GM12878 (cell line): ENCODE results near the gene IMMT.

ENCODE experiments used
- EP300 ChIP-seq, 2 experiments: fragments of 150-350 bp in 1 of 2; IDR thresholded peaks; 2 replicates each; pipeline ENCODE4 v1.6.1; 2011 to 2012; ENCODE audit warnings: low read depth in 2 of 2, low read length in 2 of 2, borderline replicate concordance in 1 of 2, improper control_type of control experiment in 1 of 2, inconsistent platforms in 1 of 2; ENCODE audit not compliant: control insufficient read depth in 1 of 2
- KLF5 ChIP-seq: fragments of 450-650 bp; IDR thresholded peaks from 2 replicates; pipeline ENCODE4 v1.6.1; 2014; ENCODE audit warnings: mild to moderate bottlenecking; ENCODE audit not compliant: partially characterized antibody
- NRF1 ChIP-seq: conservative IDR thresholded peaks from 2 replicates; pipeline ENCODE4 v1.6.1; 2011; ENCODE audit warnings: mild to moderate bottlenecking, low read depth, low read length, improper control_type of control experiment
- POLR2A ChIP-seq: IDR thresholded peaks from 2 replicates; pipeline ENCODE4 v1.6.1; 2011; ENCODE audit warnings: low read depth, mild to moderate bottlenecking, low read length
- RB1 ChIP-seq: fragments of 450-650 bp; formaldehyde crosslinking; IDR thresholded peaks from 2 replicates; pipeline ENCODE4 v1.6.1; 2017; ENCODE audit warnings: mild to moderate bottlenecking, borderline replicate concordance
- RCOR1 ChIP-seq: conservative IDR thresholded peaks from 2 replicates; pipeline ENCODE4 v1.6.1; 2012; ENCODE audit warnings: low read depth, low read length, improper control_type of control experiment
- TCF12 ChIP-seq: IDR thresholded peaks from 2 replicates; pipeline ENCODE4 v1.6.1; 2011; ENCODE audit warnings: low read depth, mild to moderate bottlenecking, low read length
- TF ChIP-seq, protein P1 (sequence below), 3 experiments: IDR thresholded peaks in 2 of 3; conservative IDR thresholded peaks in 1 of 3; 2 replicates each; pipeline ENCODE4 v1.5.1; 2011; ENCODE audit warnings: low read depth in 3 of 3, low read length in 3 of 3, mild to moderate bottlenecking in 3 of 3, control low read depth in 2 of 3, moderate library complexity in 2 of 3, inconsistent platforms in 1 of 3, mixed read lengths in 1 of 3; ENCODE audit not compliant: control insufficient read depth in 2 of 3, insufficient read depth in 1 of 3; ENCODE audit errors: extremely low read depth in 1 of 3

- TF ChIP-seq TCF12 (no peak), NRF1 (no peak), RB1 (no peak), EP300 (IDR thresholded peaks at IDR 0.05; ENCODE audit: borderline replicate concordance in 1 of 2, control insufficient read depth in 1 of 2, low read depth in 2 of 2, low read length in 2 of 2) (no peak), RCOR1 (no peak), KLF5 (no peak), POLR2A (no peak)
- TF ChIP-seq, protein P1, sequence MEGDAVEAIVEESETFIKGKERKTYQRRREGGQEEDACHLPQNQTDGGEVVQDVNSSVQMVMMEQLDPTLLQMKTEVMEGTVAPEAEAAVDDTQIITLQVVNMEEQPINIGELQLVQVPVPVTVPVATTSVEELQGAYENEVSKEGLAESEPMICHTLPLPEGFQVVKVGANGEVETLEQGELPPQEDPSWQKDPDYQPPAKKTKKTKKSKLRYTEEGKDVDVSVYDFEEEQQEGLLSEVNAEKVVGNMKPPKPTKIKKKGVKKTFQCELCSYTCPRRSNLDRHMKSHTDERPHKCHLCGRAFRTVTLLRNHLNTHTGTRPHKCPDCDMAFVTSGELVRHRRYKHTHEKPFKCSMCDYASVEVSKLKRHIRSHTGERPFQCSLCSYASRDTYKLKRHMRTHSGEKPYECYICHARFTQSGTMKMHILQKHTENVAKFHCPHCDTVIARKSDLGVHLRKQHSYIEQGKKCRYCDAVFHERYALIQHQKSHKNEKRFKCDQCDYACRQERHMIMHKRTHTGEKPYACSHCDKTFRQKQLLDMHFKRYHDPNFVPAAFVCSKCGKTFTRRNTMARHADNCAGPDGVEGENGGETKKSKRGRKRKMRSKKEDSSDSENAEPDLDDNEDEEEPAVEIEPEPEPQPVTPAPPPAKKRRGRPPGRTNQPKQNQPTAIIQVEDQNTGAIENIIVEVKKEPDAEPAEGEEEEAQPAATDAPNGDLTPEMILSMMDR (IDR thresholded peaks at IDR 0.05 in 2 of 3, conservative IDR thresholded peaks at IDR 0.05 in 1 of 3; ENCODE audit: control insufficient read depth in 2 of 3, extremely low read depth in 1 of 3, insufficient read depth in 1 of 3, low read depth in 3 of 3, low read length in 3 of 3): no peak
Measured at GRCh38 chr2:86147793-86148192, 47.5 kb downstream of the IMMT start.
